ENCODE data around the gene LMNTD2.

Gene LMNTD2

GRCh38 chr11:567629-568292 is 7.2 kb upstream of the LMNTD2 start:
- DNase-seq (ENCODE audit: low read depth in 3 of 3), result no peak

- DNase-seq (ENCODE audit: low read depth in 3 of 3), result no peak
These were observed 6.6 kb upstream of the LMNTD2 start for GRCh38 chr11:567011-567628.

GRCh38 chr11:565921-566509 is 5.5 kb upstream of the LMNTD2 start:
- DNase-seq (ENCODE audit: low read depth in 3 of 3), result no peak

GRCh38 chr11:563812-564578 is 3.5 kb upstream of the LMNTD2 start:
- DNase-seq (ENCODE audit: low read depth in 3 of 3), result no peak

GRCh38 chr11:563066-563811 is 2.7 kb upstream of the LMNTD2 start:
- DNase-seq (ENCODE audit: low read depth in 3 of 3), result no peak

- DNase-seq (ENCODE audit: low read depth in 3 of 3), result no peak
These were observed 1.6 kb upstream of the LMNTD2 start for GRCh38 chr11:562046-562645.

- no peak for DNase-seq (ENCODE audit: low read depth in 3 of 3)
These were observed 838 bp upstream of the LMNTD2 start for GRCh38 chr11:561148-562003.

GRCh38 chr11:559712-560304 is 730 bp downstream of the LMNTD2 start:
- DNase-seq (ENCODE audit: low read depth in 3 of 3), result no peak

- DNase-seq (ENCODE audit: low read depth in 3 of 3), result no peak
These were observed 1.4 kb downstream of the LMNTD2 start for GRCh38 chr11:559020-559620.

GRCh38 chr11:558503-558902 is 2.0 kb downstream of the LMNTD2 start:
- DNase-seq (ENCODE audit: low read depth in 3 of 3), result no peak

GRCh38 chr11:557328-558132 is 3.0 kb downstream of the LMNTD2 start:
- DNase-seq (ENCODE audit: low read depth in 3 of 3), result no peak

GRCh38 chr11:556662-557256 is 3.8 kb downstream of the LMNTD2 start:
- DNase-seq (ENCODE audit: low read depth in 3 of 3), result no peak

GRCh38 chr11:555780-556661 is 4.5 kb downstream of the LMNTD2 start:
- DNase-seq (ENCODE audit: low read depth in 3 of 3), result no peak

- DNase-seq (ENCODE audit: low read depth in 3 of 3), result no peak
These were observed 5.2 kb downstream of the LMNTD2 start for GRCh38 chr11:555227-555779.

GRCh38 chr11:554428-555226 is 5.9 kb downstream of the LMNTD2 start:
- peak; percentile 48 to 75 (median 57) for DNase-seq (ENCODE audit: low read depth in 3 of 3)

- no peak for DNase-seq (ENCODE audit: low read depth in 3 of 3)
These were observed 6.6 kb downstream of the LMNTD2 start for GRCh38 chr11:553988-554340.
